HFFc6 (cell line): ENCODE results near the gene CENPP. TPM values are rescaled to one million over a fixed set of nuclear protein-coding genes. Genes with fewer than 3 reads are reported as not detected.

Experiments used
- DNase-seq: peaks from one replicate; pipeline ENCODE4 v3.0.0-alpha.2; 2018
- H3K27ac Mint-ChIP-seq: 2 replicates; pipeline ENCODE4 v1.8.0; 2020; ENCODE audit warnings: mild to moderate bottlenecking, mixed read lengths
- H3K27me3 Mint-ChIP-seq: 2 replicates; pipeline ENCODE4 v1.8.0; 2021; ENCODE audit warnings: mild to moderate bottlenecking, moderate library complexity, mixed read lengths; ENCODE audit not compliant: insufficient read depth
- H3K36me3 Mint-ChIP-seq: 2 replicates; pipeline ENCODE4 v1.8.0; 2021; ENCODE audit warnings: low read depth, mixed read lengths
- H3K4me1 Mint-ChIP-seq: 2 replicates; pipeline ENCODE4 v1.8.0; 2020; ENCODE audit warnings: low read depth, mixed read lengths
- H3K4me3 Mint-ChIP-seq: 2 replicates; pipeline ENCODE4 v1.8.0; 2020; ENCODE audit warnings: mild to moderate bottlenecking, moderate library complexity, mixed read lengths
- H3K9me3 Mint-ChIP-seq: 2 replicates; pipeline ENCODE4 v1.8.0; 2020; ENCODE audit warnings: mild to moderate bottlenecking, mixed read lengths
- total RNA-seq, 6 experiments: library from RNA; stranded (reverse); fragmentation: NEBNext Ultra II Directional; extraction: Animal tissue kit (Norgen Biotek cat#: 25700); gene quantifications; 2 replicates in 1 of 6; 3 replicates in 5 of 6; pipeline ENCODE4 v1.2.3, GENCODE V29; 2021
- TF ChIP-seq, protein P1 (sequence below): fragments of 200-600 bp; sonication (generic); IDR thresholded peaks from 2 replicates; pipeline ENCODE4 v1.5.0; 2021; ENCODE audit warnings: antibody characterized with exemption, mild to moderate bottlenecking

The CENPP gene
- total RNA-seq, 6 experiments from 2014 or later = 3.0 to 7.0 (median 6.0) TPM

DNA sequence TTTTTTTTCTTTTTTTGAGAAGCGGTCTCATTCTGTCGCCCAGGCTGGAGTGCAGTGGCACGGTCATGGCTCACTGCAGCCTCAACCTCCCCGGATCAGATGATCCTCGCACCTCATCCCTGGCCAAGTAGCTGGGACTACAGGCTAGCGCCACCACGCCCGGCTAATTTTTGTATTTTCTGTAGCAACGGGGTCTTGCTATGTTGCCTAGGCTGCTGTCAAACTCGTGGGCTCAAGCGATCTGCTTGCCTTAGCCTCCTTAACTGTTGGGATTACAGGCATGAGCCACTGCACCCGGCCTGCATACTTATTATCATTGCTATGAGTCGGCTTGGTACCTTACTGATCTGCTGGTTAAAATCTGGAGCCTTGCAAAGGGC lies 31.5 kb upstream of the CENPP start:
- H3K27ac Mint-ChIP-seq = peak overlapping the region; percentile 94
- DNase-seq = peak; percentile 31
- peak overlapping the region; percentile 91 for H3K4me3 Mint-ChIP-seq
- peaks cover 6% of the 10 kb centered on the region; the same call in 1 of the 2 replicates for H3K27me3 Mint-ChIP-seq
- no peaks in the 10 kb centered on the region for H3K9me3 Mint-ChIP-seq
- peaks cover 57% of the 10 kb centered on the region for H3K4me1 Mint-ChIP-seq
- TF ChIP-seq, protein P1, sequence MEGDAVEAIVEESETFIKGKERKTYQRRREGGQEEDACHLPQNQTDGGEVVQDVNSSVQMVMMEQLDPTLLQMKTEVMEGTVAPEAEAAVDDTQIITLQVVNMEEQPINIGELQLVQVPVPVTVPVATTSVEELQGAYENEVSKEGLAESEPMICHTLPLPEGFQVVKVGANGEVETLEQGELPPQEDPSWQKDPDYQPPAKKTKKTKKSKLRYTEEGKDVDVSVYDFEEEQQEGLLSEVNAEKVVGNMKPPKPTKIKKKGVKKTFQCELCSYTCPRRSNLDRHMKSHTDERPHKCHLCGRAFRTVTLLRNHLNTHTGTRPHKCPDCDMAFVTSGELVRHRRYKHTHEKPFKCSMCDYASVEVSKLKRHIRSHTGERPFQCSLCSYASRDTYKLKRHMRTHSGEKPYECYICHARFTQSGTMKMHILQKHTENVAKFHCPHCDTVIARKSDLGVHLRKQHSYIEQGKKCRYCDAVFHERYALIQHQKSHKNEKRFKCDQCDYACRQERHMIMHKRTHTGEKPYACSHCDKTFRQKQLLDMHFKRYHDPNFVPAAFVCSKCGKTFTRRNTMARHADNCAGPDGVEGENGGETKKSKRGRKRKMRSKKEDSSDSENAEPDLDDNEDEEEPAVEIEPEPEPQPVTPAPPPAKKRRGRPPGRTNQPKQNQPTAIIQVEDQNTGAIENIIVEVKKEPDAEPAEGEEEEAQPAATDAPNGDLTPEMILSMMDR = no peak
- H3K36me3 Mint-ChIP-seq = peaks cover 40% of the 10 kb centered on the region

- no peak overlapping the region for H3K4me3 Mint-ChIP-seq
- H3K36me3 Mint-ChIP-seq = peaks cover 32% of the 10 kb centered on the region
- H3K27me3 Mint-ChIP-seq = peaks cover 6% of the 10 kb centered on the region; the same call in 1 of the 2 replicates
- H3K4me1 Mint-ChIP-seq = peaks cover 47% of the 10 kb centered on the region
- H3K9me3 Mint-ChIP-seq = no peaks in the 10 kb centered on the region
- no peak for DNase-seq
- peak overlapping the region; percentile 94 for H3K27ac Mint-ChIP-seq
- TF ChIP-seq, protein P1 = no peak
Observed at GRCh38 chr9:92295240-92295790, 30.4 kb upstream of the CENPP start.

DNA sequence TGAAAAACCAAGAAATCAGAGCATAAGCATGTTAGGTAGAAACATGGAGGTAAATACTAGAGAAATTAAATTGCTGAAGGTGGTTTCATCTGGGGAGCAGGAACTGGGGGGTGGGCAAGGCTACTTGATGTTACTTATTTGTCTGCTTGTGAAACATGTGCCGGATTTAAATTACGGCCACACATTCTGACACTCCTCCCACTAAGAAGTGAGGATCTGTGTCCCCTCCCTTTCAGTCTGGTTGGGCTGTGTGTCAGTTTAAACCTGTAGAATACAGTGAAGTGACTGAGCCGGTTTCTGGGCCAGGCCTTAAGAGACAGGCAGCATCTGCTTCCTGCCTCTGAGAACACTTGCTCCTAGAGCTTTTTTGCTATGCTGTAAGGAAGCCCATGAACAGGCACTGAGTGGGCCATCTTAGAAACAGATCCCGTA lies 29.9 kb upstream of the CENPP start:
- Mint-ChIP-seq H3K4me1 (peaks cover 41% of the 10 kb centered on the region), H3K9me3 (no peaks in the 10 kb centered on the region), H3K36me3 (peaks cover 26% of the 10 kb centered on the region), H3K27me3 (peaks cover 6% of the 10 kb centered on the region; the same call in 1 of the 2 replicates), H3K4me3 (no peak overlapping the region), H3K27ac (peak overlapping the region; percentile 13)
- no peak for DNase-seq
- TF ChIP-seq, protein P1 = no peak

DNA sequence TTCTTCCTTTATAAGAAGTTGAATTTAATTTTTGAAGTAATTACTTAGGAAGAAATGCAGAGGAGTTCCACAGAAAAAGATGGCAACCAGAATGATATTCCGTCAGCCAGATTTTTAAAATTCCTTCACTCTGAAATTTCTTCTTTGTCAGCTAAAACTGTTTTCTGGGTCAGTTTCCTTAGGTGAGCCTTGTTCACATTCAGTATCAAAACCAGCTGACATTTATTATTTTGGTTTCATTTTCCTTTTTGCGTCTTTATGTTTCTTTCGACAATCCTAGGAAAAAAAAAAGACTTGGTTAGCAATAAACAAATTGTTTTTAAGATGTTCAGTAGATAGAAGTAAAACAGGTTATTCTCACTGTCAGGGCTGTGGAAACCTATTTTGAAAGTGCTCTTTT lies 28.1 kb upstream of the CENPP start:
- H3K4me1 Mint-ChIP-seq = peaks cover 24% of the 10 kb centered on the region
- peaks cover 21% of the 10 kb centered on the region for H3K36me3 Mint-ChIP-seq
- TF ChIP-seq, protein P1 = no peak
- no peak overlapping the region for H3K4me3 Mint-ChIP-seq
- no peak overlapping the region for H3K27ac Mint-ChIP-seq
- no peaks in the 10 kb centered on the region for H3K9me3 Mint-ChIP-seq
- peaks cover 6% of the 10 kb centered on the region; the same call in 1 of the 2 replicates for H3K27me3 Mint-ChIP-seq
- no peak for DNase-seq

DNA sequence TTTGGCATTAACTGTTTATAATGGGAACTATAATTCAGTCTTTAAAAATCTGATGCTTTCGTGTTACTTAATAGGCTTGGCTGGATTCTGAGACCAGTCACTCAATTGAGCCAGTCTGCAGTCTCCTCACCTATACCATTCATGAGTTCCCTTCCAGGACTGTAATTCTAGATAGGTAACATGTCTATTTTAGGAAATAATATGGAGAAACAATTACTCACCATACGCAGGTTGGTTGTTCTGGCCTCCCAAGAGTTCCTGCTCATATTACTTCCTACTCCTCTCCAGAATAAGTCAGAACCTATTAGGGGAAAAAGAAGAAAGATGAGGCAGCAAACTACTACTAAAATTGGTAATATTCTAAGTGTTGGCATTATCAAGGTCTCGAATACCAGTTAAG lies 27.7 kb upstream of the CENPP start:
- peaks cover 20% of the 10 kb centered on the region for H3K4me1 Mint-ChIP-seq
- TF ChIP-seq, protein P1 = no peak
- H3K27ac Mint-ChIP-seq = no peak overlapping the region
- H3K36me3 Mint-ChIP-seq = peaks cover 17% of the 10 kb centered on the region
- H3K9me3 Mint-ChIP-seq = no peaks in the 10 kb centered on the region
- no peak overlapping the region for H3K4me3 Mint-ChIP-seq
- H3K27me3 Mint-ChIP-seq = peaks cover 6% of the 10 kb centered on the region; the same call in 1 of the 2 replicates
- no peak for DNase-seq
